GM18505 (cell line): ENCODE data around the gene NAA15.
"Not testable (repeated sequence)": the region's sequence is repeated elsewhere in the genome, so short reads cannot be mapped to it uniquely, and the experiment has no call there.

Experiments
- ATAC-seq: cut with Tn5 transposase; IDR thresholded peaks from one replicate; pipeline ENCODE4 v1.9.1; 2021; ENCODE audit not compliant: unreplicated experiment
- POLR2A ChIP-seq: IDR thresholded peaks from 4 replicates; pipeline ENCODE4 v1.6.1; 2011; ENCODE audit warnings: borderline replicate concordance; ENCODE audit not compliant: insufficient read depth, insufficient read length; ENCODE audit errors: extremely low read depth

The NAA15 gene

DNA sequence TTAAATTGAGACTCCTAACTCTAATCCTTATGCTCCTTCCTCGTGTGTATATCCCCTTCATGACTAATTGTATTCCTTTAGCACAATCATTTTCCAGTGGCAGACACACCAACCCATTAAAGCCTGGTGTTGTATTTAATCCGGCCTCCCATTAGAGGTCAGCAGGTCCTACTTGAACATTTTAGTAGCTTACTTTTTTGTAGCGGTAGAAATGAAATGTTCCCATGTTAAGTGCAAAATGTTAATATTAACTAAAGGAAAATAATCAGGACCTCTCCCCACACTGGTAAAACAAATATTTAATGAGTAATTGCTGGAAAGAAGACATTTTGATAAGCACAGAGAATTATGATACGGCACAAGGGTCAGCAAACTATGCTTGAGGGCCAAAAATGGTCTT, 156.0 kb downstream of the NAA15 start:
- no peak for ATAC-seq
- TF ChIP-seq POLR2A = no peak

DNA sequence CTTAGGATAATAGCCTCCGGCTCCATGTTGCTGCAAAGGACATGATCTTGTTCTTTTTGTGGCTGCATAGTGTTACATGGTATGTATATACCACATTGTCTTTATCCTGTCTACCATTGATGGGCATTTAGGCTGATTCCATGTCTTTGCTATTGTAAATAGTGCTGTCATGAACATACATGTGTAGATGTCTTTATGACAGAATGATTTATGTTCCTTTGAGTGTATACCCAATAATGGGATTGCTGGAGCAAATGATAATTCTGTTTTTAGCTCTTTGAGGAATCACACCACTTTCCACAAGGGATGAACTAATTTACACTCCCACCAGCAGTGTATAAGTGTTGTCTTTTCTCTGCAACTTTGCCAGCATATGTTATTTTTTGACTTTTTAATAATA, 157.2 kb downstream of the NAA15 start:
- no peak for TF ChIP-seq POLR2A

GRCh38 chr4:139458999-139459398, 157.7 kb downstream of the NAA15 start:
- no peak for ATAC-seq
- no peak for TF ChIP-seq POLR2A

More for the DNA sequence above, 157.2 kb downstream of the NAA15 start:
- ATAC-seq = no peak

GRCh38 chr4:139460565-139460964, 159.3 kb downstream of the NAA15 start:
- no peak for ATAC-seq
- no peak for TF ChIP-seq POLR2A

DNA sequence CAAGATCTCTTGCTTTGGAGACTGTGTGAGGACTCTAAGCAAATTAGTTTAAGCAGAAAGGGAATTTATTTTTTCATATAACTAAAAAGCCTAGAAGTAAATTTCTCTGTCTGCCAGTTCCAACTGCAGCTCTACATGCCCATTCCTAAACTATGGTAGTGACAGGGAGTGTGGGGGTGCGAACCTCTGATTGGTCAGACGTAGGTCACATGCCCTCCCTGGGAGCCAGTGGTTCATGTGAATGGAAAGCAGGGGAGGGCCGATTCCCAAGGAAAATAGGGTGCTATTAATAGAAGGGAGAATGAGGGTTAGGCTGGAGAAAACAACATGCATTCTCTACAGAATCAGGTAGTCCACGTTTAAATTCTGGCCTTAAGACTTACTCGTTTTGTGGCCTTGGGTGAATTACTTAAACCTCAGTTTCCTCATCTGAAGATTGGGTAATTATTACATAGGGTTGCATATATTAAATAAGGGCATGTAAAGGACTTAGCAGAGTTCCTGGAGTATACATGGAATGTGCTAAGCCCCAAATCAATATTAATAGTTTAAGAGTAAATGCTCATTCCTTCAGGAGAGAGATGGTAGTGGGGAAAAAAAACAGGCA, 159.8 kb downstream of the NAA15 start:
- TF ChIP-seq POLR2A = no peak
- ATAC-seq = no peak

- ATAC-seq = not testable (repeated sequence)
Observed at GRCh38 chr4:139464512-139464911, 163.2 kb downstream of the NAA15 start.

DNA sequence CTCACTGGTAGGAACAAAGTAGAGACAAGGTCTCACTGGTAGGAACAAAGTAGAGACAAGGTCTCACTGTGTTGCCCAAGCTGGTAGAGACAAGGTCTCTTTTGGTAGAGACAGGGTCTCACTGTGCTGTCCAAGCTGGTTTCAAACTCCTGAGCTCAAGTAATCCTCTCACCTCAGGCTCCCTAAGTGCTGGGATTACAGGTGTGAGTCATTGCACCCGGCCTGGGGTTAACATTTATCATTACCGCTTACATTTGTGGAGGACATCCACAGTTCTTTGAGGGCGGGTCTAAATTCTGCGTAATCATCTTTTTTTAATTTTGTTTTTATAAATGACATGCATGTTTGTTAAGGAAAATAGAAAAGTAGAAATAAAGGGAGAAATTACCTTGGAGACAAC, 164.6 kb downstream of the NAA15 start:
- no peak for ATAC-seq

DNA sequence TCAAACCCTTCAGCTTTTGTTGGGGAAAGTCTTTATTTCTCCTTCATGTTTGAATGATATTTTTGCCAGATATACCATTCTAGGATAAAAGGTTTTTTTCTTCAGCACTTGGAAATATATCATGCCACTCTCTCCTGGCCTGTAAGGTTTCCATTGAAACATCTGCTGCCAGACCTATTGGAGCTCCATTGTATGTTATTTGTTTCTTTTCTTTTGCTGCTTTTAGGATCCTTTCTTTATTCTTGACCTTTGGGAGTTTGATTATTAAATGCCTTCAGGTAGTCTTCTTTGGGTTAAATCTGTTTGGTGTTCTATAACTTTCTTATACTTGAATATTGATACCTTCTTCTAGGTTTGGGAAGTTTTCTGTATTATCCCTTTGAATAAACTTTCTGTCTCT, 167.5 kb downstream of the NAA15 start:
- ATAC-seq = not testable (repeated sequence)

More for the DNA sequence above, 164.6 kb downstream of the NAA15 start:
- TF ChIP-seq POLR2A = no peak

DNA sequence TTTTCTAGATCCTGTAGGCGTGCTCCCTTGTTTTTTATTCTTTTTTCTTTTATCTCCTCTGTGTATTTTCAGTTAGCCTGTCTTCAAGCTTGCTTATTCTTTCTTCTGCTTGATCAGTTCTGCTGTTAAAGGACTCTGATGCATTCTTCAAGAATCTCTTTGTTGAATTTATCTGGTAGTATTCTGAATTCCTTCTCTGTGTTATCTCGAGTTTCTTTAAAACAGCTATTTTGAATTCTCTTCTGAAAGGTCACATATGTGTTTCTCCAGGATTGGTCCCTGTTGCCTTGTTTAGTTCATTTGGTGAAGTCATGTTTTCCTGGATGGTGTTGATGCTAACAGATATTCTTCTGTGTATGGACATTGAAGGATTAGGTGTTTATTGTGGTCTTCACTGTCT, 167.9 kb downstream of the NAA15 start:
- ATAC-seq = no peak
- no peak for TF ChIP-seq POLR2A
